B cell (primary cell): ENCODE results near the gene TM9SF4. TPM values are rescaled to one million over a fixed set of nuclear protein-coding genes. Genes with fewer than 3 reads are reported as not detected.
A peak's percentile ranks its signal among the peaks of the same experiment; 100 is the strongest.

ENCODE experiments used
- ATAC-seq: fragments of 200-7000 bp; cut with Tn5 transposase; one replicate; pipeline ENCODE4 v1.10.0; 2021; ENCODE audit warnings: low read depth, mild to moderate bottlenecking, moderate number of reproducible peaks, moderate library complexity
- CTCF ChIA-PET: fragments of 350-600 bp; sonication (Branson Sonifier 250); formaldehyde crosslinking; loops from one replicate; lab custom pipeline; 2021; ENCODE audit warnings: antibody characterized with exemption, inconsistent platforms; lab: Charles Lee
- POLR2A ChIA-PET: fragments of 350-600 bp; sonication (Branson Sonifier 250); formaldehyde crosslinking; loops from one replicate; lab custom pipeline; 2021; ENCODE audit warnings: antibody characterized with exemption; lab: Charles Lee
- DNase-seq: peaks from one replicate; pipeline ENCODE4 v3.0.0; 2013
- H2AFZ ChIP-seq: 2 replicates; pipeline ENCODE4 v1.6.1; 2012; ENCODE audit warnings: mild to moderate bottlenecking, low read depth, low read length; ENCODE audit not compliant: insufficient read depth, poor library complexity, severe bottlenecking
- H3K27ac ChIP-seq, 2 donors: 1 replicate in 1 of 2; 2 replicates in 1 of 2; pipeline ENCODE4 v1.5.1; 2012 to 2013; ENCODE audit warnings: low read length in 2 of 2, mild to moderate bottlenecking in 2 of 2, moderate library complexity in 1 of 2
- H3K27me3 ChIP-seq, 4 experiments: fragments of 200-600 bp in 1 of 4; sonication (generic) in 1 of 4; replicated peaks in 1 of 4; 1 replicate in 2 of 4; 2 replicates in 2 of 4; pipeline versions ENCODE4 v1.6.1 to v1.7.0; 2013 to 2016; ENCODE audit warnings: low read length in 3 of 4, mild to moderate bottlenecking in 2 of 4, mixed read lengths in 1 of 4, moderate library complexity in 1 of 4; ENCODE audit not compliant: insufficient read depth in 4 of 4, control insufficient read depth in 3 of 4; ENCODE audit errors: control extremely low read depth in 1 of 4
- H3K36me3 ChIP-seq, 2 experiments: replicated peaks in 1 of 2; 1 replicate in 1 of 2; 2 replicates in 1 of 2; pipeline versions ENCODE4 v1.6.1 to v1.7.1; 2013; ENCODE audit warnings: low read length in 1 of 2; ENCODE audit not compliant: insufficient read depth in 2 of 2, control insufficient read depth in 1 of 2; ENCODE audit errors: control extremely low read depth in 1 of 2, extremely low read depth in 1 of 2
- H3K4me1 ChIP-seq, 2 donors: fragments of 200-600 bp in 1 of 2; sonication (generic) in 1 of 2; 1 replicate in 1 of 2; 2 replicates in 1 of 2; pipeline versions ENCODE4 v1.5.1 to v1.6.1; 2013 to 2017; ENCODE audit warnings: low read length in 2 of 2; ENCODE audit not compliant: control insufficient read depth in 2 of 2, insufficient read depth in 2 of 2
- H3K4me2 ChIP-seq: replicated peaks from 2 replicates; pipeline ENCODE3; 2012; ENCODE audit warnings: mild to moderate bottlenecking, low read depth, low read length; ENCODE audit not compliant: poor library complexity, severe bottlenecking
- H3K4me3 ChIP-seq, 5 experiments: fragments of 200-600 bp in 1 of 5; sonication (generic) in 1 of 5; 1 replicate in 3 of 5; 2 replicates in 2 of 5; pipeline versions ENCODE4 v1.5.1 to v1.7.0; 2011 to 2016; ENCODE audit warnings: low read length in 4 of 5, mild to moderate bottlenecking in 4 of 5, low read depth in 2 of 5, control low read depth in 1 of 5, moderate library complexity in 1 of 5; ENCODE audit not compliant: insufficient read depth in 1 of 5; ENCODE audit errors: control extremely low read depth in 1 of 5, extremely low read depth in 1 of 5
- H3K79me2 ChIP-seq: fragments of 200-600 bp; sonication (generic); one replicate; pipeline ENCODE4 v1.6.0; 2016; ENCODE audit warnings: low read length; ENCODE audit not compliant: control insufficient read depth, insufficient read depth
- H3K9ac ChIP-seq: fragments of 200-600 bp; sonication (generic); 2 replicates; pipeline ENCODE4 v1.6.1; 2017; ENCODE audit warnings: mild to moderate bottlenecking, low read length, moderate library complexity
- H3K9me3 ChIP-seq, 3 donors: one replicate each; pipeline versions ENCODE4 v1.6.1 to v1.7.1; 2013; ENCODE audit warnings: low read length in 2 of 3; ENCODE audit not compliant: control insufficient read depth in 2 of 3, insufficient read depth in 1 of 3; ENCODE audit errors: control extremely low read depth in 1 of 3
- H4K20me1 ChIP-seq: 2 replicates; pipeline ENCODE4 v1.6.0; 2012; ENCODE audit warnings: mild to moderate bottlenecking, low read length; ENCODE audit not compliant: insufficient read depth, control insufficient read depth, poor library complexity, severe bottlenecking
- H3K27ac Mint-ChIP-seq: one replicate; pipeline ENCODE4 v1.8.0; 2021; ENCODE audit warnings: mixed read lengths
- H3K27me3 Mint-ChIP-seq: one replicate; pipeline ENCODE4 v1.8.0; 2021; ENCODE audit warnings: mixed read lengths
- H3K4me1 Mint-ChIP-seq: one replicate; pipeline ENCODE4 v1.8.0; 2021; ENCODE audit warnings: mixed read lengths
- H3K4me3 Mint-ChIP-seq: one replicate; pipeline ENCODE4 v1.8.0; 2021; ENCODE audit warnings: mixed read lengths
- H3K9me3 Mint-ChIP-seq: one replicate; pipeline ENCODE4 v1.8.0; 2022; ENCODE audit warnings: mixed read lengths; ENCODE audit not compliant: insufficient read depth
- CTCF ChIP-seq: fragments of 200-600 bp; IDR thresholded peaks from one replicate; pipeline ENCODE4 v1.8.0; 2022; ENCODE audit warnings: antibody characterized with exemption, mild to moderate bottlenecking
- EZH2 ChIP-seq: IDR thresholded peaks from 2 replicates; pipeline ENCODE4 v1.6.1; 2012; ENCODE audit warnings: borderline replicate concordance, low read depth, mild to moderate bottlenecking, moderate library complexity, low read length; ENCODE audit not compliant: insufficient read depth, poor library complexity, severe bottlenecking
- WGBS: methylation state at CpG from one replicate; pipeline ENCODE4 v1.1.5; 2013; ENCODE audit warnings: missing lambda C conversion rate; ENCODE audit not compliant: insufficient coverage; 5-methylcytosine and 5-hydroxymethylcytosine counted together
- intact Hi-C: fragments of 100-400 bp; cut with micrococcal nuclease; formaldehyde crosslinking; loops from one replicate; pipeline ENCODE4 v1.10.0; 2022
- polyA plus RNA-seq: library from polyadenylated mRNA; depleted of rRNA; stranded (reverse); fragments of >200 nt; gene quantifications from 2 replicates; pipeline ENCODE4 v1.2.3, GENCODE V29; 2012
- total RNA-seq, 2 donors: library from RNA; stranded (reverse); fragments of 120-200 nt in 1 of 2; gene quantifications; 1 replicate in 1 of 2; 2 replicates in 1 of 2; pipeline versions ENCODE4 v1.2.3 to v1.2.4, GENCODE V29; 2013 to 2022

TM9SF4 gene
- total and polyA plus RNA-seq, 2 donors (not counting 1 experiment from before 2014, with no cell fraction given), result 23.5 to 53.8 TPM

- Histone ChIP-seq H3K9ac (no peak overlapping the region), H4K20me1 (peaks cover 65% of the 10 kb centered on the region)
- POLR2A ChIA-PET, result no interaction called here
Observed at GRCh38 chr20:32204205-32205109, 94.9 kb downstream of the TM9SF4 start.

More at GRCh38 chr20:32204205-32205109, 94.9 kb downstream of the TM9SF4 start:
- peaks cover 56% of the 10 kb centered on the region for H3K4me1 Mint-ChIP-seq
- WGBS, result no CpG with 5 or more reads among the region's 4 CpGs
- CTCF ChIA-PET, result no interaction called here
- no peaks in the 10 kb centered on the region for H3K9me3 ChIP-seq
- peaks cover 35 to 39% of the 10 kb centered on the region in 2 donors for H3K4me1 ChIP-seq
- H3K27ac Mint-ChIP-seq, result no peak overlapping the region
- H3K4me2 ChIP-seq, result no peak overlapping the region
- no peak overlapping the region for H3K4me3 ChIP-seq
- H3K27me3 ChIP-seq, result no peaks in the 10 kb centered on the region
- no peak overlapping the region for H3K4me3 Mint-ChIP-seq
- H3K36me3 ChIP-seq, result peaks cover 1 to 25% of the 10 kb centered on the region in 2 experiments
- ATAC-seq (no peak), DNase-seq (no peak)
- peak overlapping the region in 1 of 2 donors; percentile 25 for H3K27ac ChIP-seq
- no peaks in the 10 kb centered on the region for H3K9me3 Mint-ChIP-seq
- no peak overlapping the region for H2AFZ ChIP-seq
- H3K27me3 Mint-ChIP-seq, result no peaks in the 10 kb centered on the region
- H3K79me2 ChIP-seq, result peaks cover 88% of the 10 kb centered on the region
- intact Hi-C loops, result loop anchor here (10.0 kb wide), 1 partner anchor 160 kb away; no protein-coding TSS in a partner anchor
- no peak for TF ChIP-seq CTCF
- TF ChIP-seq EZH2, result no peak
